ENCODE data around the gene TUT7.

GRCh38 chr9:86246752-86247161 lies 107.5 kb downstream of the TUT7 start:
- TF ChIP-seq CTCF (IDR thresholded peaks at IDR 0.05) (peak in 1 of 6 experiments; percentile 4), POLR2A (IDR thresholded peaks at IDR 0.05) (no peak)

Measured in Peyer's patch (tissue), 4 donors.